IMR-90 (cell line): Measurements from ENCODE around the gene EAF1. TPM values are rescaled to one million over a fixed set of nuclear protein-coding genes. Genes with fewer than 3 reads are reported as not detected.

Experiments
- ATAC-seq: fragments of 200-7000 bp; cut with Tn5 transposase; 2 replicates; pipeline ENCODE4 v1.9.1; 2020; ENCODE audit warnings: low read depth, mild to moderate bottlenecking, moderate library complexity
- BruUV-seq: library from RNA; stranded (reverse); fragments of 400-500 nt; replicated peaks from 2 replicates; lab custom pipeline; 2021; lab: Mats Ljungman, UMichigan
- CTCF ChIA-PET: fragments of 300-600 bp; formaldehyde crosslinking; extraction: SDS; loops from one replicate; lab custom pipeline; 2021; ENCODE audit warnings: antibody characterized with exemption; lab: Yijun Ruan, JAX
- POLR2A ChIA-PET: fragments of 300-600 bp; sonication (Branson Sonifier 250); formaldehyde crosslinking; loops from one replicate; lab custom pipeline; 2022; ENCODE audit warnings: antibody characterized with exemption; ENCODE audit not compliant: unreplicated experiment; lab: Charles Lee
- DNase-seq: peaks from one replicate; pipeline ENCODE4 v3.0.0; 2013
- H2AFZ ChIP-seq: replicated peaks from 2 replicates; pipeline ENCODE3; 2013; ENCODE audit warnings: low read length, mild to moderate bottlenecking; ENCODE audit not compliant: poor library complexity
- H2AK5ac ChIP-seq: 2 replicates; pipeline ENCODE4 v1.6.1; 2013; ENCODE audit warnings: low read depth, low read length, inconsistent platforms
- H2AK9ac ChIP-seq: replicated peaks from 2 replicates; pipeline ENCODE3; 2013; ENCODE audit warnings: mild to moderate bottlenecking, low read depth, low read length, moderate library complexity; ENCODE audit not compliant: poor library complexity
- H2BK120ac ChIP-seq: 2 replicates; pipeline ENCODE4 v1.6.1; 2013; ENCODE audit warnings: low read depth, low read length, inconsistent platforms
- H2BK15ac ChIP-seq: 3 replicates; pipeline ENCODE4 v1.6.1; 2013; ENCODE audit warnings: low read depth, low read length, inconsistent platforms
- H2BK20ac ChIP-seq: 2 replicates; pipeline ENCODE4 v1.6.1; 2013; ENCODE audit warnings: low read depth, mild to moderate bottlenecking, inconsistent platforms, low read length, moderate library complexity
- H2BK5ac ChIP-seq: 2 replicates; pipeline ENCODE4 v1.6.1; 2013; ENCODE audit warnings: mild to moderate bottlenecking, low read depth, low read length, inconsistent platforms; ENCODE audit not compliant: poor library complexity, severe bottlenecking
- H3K14ac ChIP-seq: replicated peaks from 2 replicates; pipeline ENCODE4 v1.6.1; 2013; ENCODE audit warnings: low read depth, low read length, inconsistent platforms
- H3K18ac ChIP-seq: 2 replicates; pipeline ENCODE4 v1.6.1; 2013; ENCODE audit warnings: low read depth, low read length, control low read depth
- H3K23ac ChIP-seq: 2 replicates; pipeline ENCODE4 v1.6.1; 2013; ENCODE audit warnings: low read depth, low read length, inconsistent platforms
- H3K27ac ChIP-seq: 2 replicates; pipeline ENCODE4 v1.5.1; 2013; ENCODE audit warnings: mild to moderate bottlenecking, control low read depth, low read length; ENCODE audit not compliant: insufficient read depth
- H3K27me3 ChIP-seq: 2 replicates; pipeline ENCODE4 v1.6.1; 2013; ENCODE audit warnings: low read length; ENCODE audit not compliant: control insufficient read depth, insufficient read depth
- H3K36me3 ChIP-seq: 2 replicates; pipeline ENCODE4 v1.6.1; 2013; ENCODE audit warnings: low read length, mixed read lengths; ENCODE audit not compliant: control insufficient read depth, insufficient read depth
- H3K4ac ChIP-seq: 2 replicates; pipeline ENCODE4 v1.6.1; 2013; ENCODE audit warnings: low read depth, low read length, inconsistent platforms
- H3K4me1 ChIP-seq: 2 replicates; pipeline ENCODE4 v1.6.1; 2013; ENCODE audit warnings: low read length, mixed read lengths; ENCODE audit not compliant: control insufficient read depth, insufficient read depth
- H3K4me2 ChIP-seq: 2 replicates; pipeline ENCODE4 v1.6.1; 2013; ENCODE audit warnings: low read depth, mild to moderate bottlenecking, control low read depth, low read length, moderate library complexity
- H3K4me3 ChIP-seq: 2 replicates; pipeline ENCODE4 v1.5.1; 2013; ENCODE audit warnings: low read depth, mild to moderate bottlenecking, control low read depth, low read length, moderate library complexity; ENCODE audit not compliant: insufficient read depth
- H3K56ac ChIP-seq: 2 replicates; pipeline ENCODE4 v1.6.1; 2013; ENCODE audit warnings: low read length, inconsistent platforms; ENCODE audit not compliant: insufficient read depth; ENCODE audit errors: extremely low read depth
- H3K79me1 ChIP-seq, 2 experiments: 2 replicates each; pipeline ENCODE4 v1.6.1; 2013; ENCODE audit warnings: low read length in 2 of 2, inconsistent platforms in 1 of 2, low read depth in 1 of 2
- H3K9ac ChIP-seq: 2 replicates; pipeline ENCODE4 v1.6.1; 2013; ENCODE audit warnings: low read depth, low read length, control low read depth
- H3K9me1 ChIP-seq: 2 replicates; pipeline ENCODE4 v1.6.1; 2013; ENCODE audit warnings: low read length, inconsistent platforms; ENCODE audit not compliant: insufficient read depth
- H3K9me3 ChIP-seq: 2 replicates; pipeline ENCODE4 v1.6.1; 2013; ENCODE audit warnings: low read length; ENCODE audit not compliant: control insufficient read depth, insufficient read depth
- H4K20me1 ChIP-seq: 2 replicates; pipeline ENCODE4 v1.6.1; 2013; ENCODE audit warnings: low read length, inconsistent platforms; ENCODE audit not compliant: insufficient read depth
- H4K5ac ChIP-seq: 2 replicates; pipeline ENCODE4 v1.6.1; 2013; ENCODE audit warnings: mild to moderate bottlenecking, low read depth, low read length, control low read depth
- H4K8ac ChIP-seq, 2 experiments: 2 replicates each; pipeline ENCODE4 v1.6.1; 2013; ENCODE audit warnings: low read depth in 2 of 2, low read length in 2 of 2, control low read depth in 1 of 2, inconsistent platforms in 1 of 2
- H4K91ac ChIP-seq: 2 replicates; pipeline ENCODE4 v1.6.1; 2013; ENCODE audit warnings: low read depth, low read length, inconsistent platforms; ENCODE audit not compliant: insufficient read depth
- NFE2L2 ChIP-seq: fragments of 150-350 bp; IDR thresholded peaks from 2 replicates; pipeline ENCODE4 v1.6.1; 2016; ENCODE audit warnings: low read depth, mild to moderate bottlenecking, low read length
- WGBS, 2 experiments: methylation state at CpG; one replicate each; pipeline versions ENCODE4 v1.1.5 to v1.1.7; 2013; ENCODE audit warnings: missing lambda C conversion rate in 2 of 2; ENCODE audit not compliant: insufficient read length in 1 of 2; ENCODE audit errors: extremely low coverage in 2 of 2; 5-methylcytosine and 5-hydroxymethylcytosine counted together
- dilution Hi-C: fragments of 300-500 bp; cut with HindIII; formaldehyde crosslinking; loops from one replicate; pipeline ENCODE4 v1.14.3; 2018; ENCODE audit warnings: low sequenced_read_pairs; ENCODE audit not compliant: unreplicated experiment
- in situ Hi-C: fragments of 300-500 bp; cut with MboI; formaldehyde crosslinking; loops from 3 replicates; pipeline ENCODE4 v1.14.3; 2019; ENCODE audit warnings: low sequenced_read_pairs, inconsistent platforms, mixed read lengths
- intact Hi-C: fragments of 100-400 bp; cut with micrococcal nuclease; formaldehyde crosslinking; loops from 2 replicates; pipeline ENCODE4 v1.10.0; 2022
- polyA plus RNA-seq, 3 experiments: library from polyadenylated mRNA; depleted of rRNA; stranded (reverse); fragments of >200 nt; gene quantifications; 2 replicates each; pipeline ENCODE4 v1.2.3, GENCODE V29; 2012; ENCODE audit warnings: low replicate concordance in 1 of 3
- total RNA-seq: library from RNA; depleted of rRNA; stranded (reverse); fragments of >200 nt; gene quantifications from 2 replicates; pipeline ENCODE4 v1.2.3, GENCODE V29; 2012

EAF1 gene
- total and polyA plus RNA-seq, 2 of the 4 experiments (the other 2 are of a cell fraction) = 7.0 to 21.3 TPM

DNA sequence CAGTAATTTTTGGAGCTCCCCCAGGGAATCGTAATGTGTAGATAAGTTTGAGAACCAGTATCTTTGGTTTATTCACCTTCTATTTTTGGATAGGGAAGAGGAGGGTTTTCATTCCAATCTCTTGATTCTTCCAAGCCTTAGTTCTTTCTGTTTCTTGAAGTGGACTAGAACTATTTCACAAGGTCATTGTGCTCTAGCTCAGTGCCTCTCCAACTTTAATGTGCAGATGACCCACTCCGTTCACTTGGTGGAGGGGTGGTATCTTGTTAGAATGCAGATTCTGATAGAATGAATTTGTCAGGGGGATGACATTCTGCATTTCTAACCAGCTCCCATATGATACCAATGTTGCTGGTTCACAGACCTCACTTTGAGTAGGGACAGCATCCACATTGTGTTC, 58.6 kb downstream of the EAF1 start:
- no peak overlapping the region for H2BK5ac ChIP-seq
- no peak overlapping the region for H3K4me2 ChIP-seq
- no peak overlapping the region for H3K14ac ChIP-seq
- no peak overlapping the region for H3K4me3 ChIP-seq
- H3K4me1 ChIP-seq = no peaks in the 10 kb centered on the region
- no peak overlapping the region for H3K27ac ChIP-seq
- H3K36me3 ChIP-seq = no peaks in the 10 kb centered on the region
- no peak overlapping the region for H2AK9ac ChIP-seq
- BruUV-seq = no TSS peak
- CTCF ChIA-PET = no interaction called here
- H3K18ac ChIP-seq = no peak overlapping the region
- H2AFZ ChIP-seq = no peak overlapping the region
- no peaks in the 10 kb centered on the region for H3K27me3 ChIP-seq
- intact Hi-C loops (no loop called here), in situ Hi-C loops (no loop called here), dilution Hi-C loops (no loop called here)
- H2BK120ac ChIP-seq = no peak overlapping the region
- H3K9me3 ChIP-seq = no peaks in the 10 kb centered on the region
- POLR2A ChIA-PET = no interaction called here
- H2BK20ac ChIP-seq = no peak overlapping the region
- no peak overlapping the region for H3K23ac ChIP-seq
- ATAC-seq (no peak), DNase-seq (no peak)
- WGBS, 2 experiments = no CpG with 5 or more reads among the region's 2 CpGs
- H4K20me1 ChIP-seq = no peaks in the 10 kb centered on the region
- H4K8ac ChIP-seq = no peak overlapping the region
- H3K56ac ChIP-seq = no peak overlapping the region
- H3K79me1 ChIP-seq = no peaks in the 10 kb centered on the region
- no peak overlapping the region for H3K9ac ChIP-seq
- H4K5ac ChIP-seq = no peak overlapping the region
- no peak overlapping the region for H3K4ac ChIP-seq
- no peak overlapping the region for H2BK15ac ChIP-seq
- H3K9me1 ChIP-seq = no peaks in the 10 kb centered on the region
- no peak for TF ChIP-seq NFE2L2
- no peak overlapping the region for H2AK5ac ChIP-seq
- no peak overlapping the region for H4K91ac ChIP-seq
